NOMO-1 (cell line): ENCODE results near the gene NDE1.

Experiments
- DNase-seq, 2 experiments: peaks; one replicate each; lab custom pipeline; 2025; ENCODE audit not compliant: unreplicated experiment in 2 of 2; lab: John Stamatoyannopoulos, UW

NDE1 gene

DNA sequence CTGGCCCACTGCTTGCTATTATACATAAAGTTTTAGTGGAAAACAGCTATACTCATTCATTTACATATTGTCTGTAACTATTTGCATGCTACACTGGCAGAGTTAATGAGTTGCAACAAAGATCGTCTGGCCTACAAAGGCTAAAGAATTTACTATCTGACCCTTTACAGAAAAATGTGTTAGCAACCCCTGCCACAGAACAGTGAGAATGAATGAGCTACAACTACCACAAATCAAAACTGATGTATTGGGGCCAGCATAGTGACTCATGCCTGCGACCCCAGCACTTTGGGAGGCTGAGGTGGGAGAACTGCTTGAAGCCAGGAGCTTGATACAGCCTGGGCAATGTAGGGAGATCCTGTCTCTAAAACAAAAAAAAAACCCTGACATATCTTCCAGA is 114.1 kb downstream of the NDE1 start:
- no peak for DNase-seq

DNA sequence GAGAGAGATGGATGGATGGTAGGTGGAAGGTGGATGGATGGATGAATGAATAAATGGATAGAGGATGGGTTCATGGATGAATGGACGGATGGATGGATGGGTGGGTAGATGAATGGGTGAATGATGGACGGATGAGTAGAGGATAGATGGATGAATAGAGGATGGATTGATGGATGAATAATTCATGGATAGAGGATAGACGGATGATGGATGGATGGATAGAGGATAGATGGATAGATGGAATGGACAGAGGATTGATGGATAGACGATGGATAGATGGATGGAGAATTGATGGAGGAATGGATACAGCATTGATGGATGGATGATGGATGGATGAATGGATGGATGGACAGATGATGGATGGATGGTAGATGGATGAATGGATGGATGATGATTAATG is 115.1 kb downstream of the NDE1 start:
- no peak for DNase-seq

DNA sequence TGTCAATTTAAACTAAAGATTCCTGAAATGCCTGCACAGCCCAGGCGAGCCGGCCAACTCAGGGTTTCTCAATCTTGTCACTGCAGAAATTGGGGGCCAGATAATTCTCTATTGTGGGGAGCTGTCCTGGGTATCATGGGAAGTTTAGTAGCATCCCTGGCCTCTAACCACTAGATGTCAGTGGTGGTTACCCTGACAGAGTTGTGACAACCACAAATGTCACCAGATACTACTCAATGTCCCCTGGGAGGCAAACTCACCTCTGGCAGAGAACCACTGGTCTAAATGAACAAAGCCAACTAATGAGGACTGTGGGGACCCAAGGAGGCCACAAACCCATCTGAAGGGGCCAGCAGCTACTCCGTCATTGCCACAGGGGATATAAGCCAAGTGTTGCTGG is 115.8 kb downstream of the NDE1 start:
- peak; percentile 11 to 72 for DNase-seq

DNA sequence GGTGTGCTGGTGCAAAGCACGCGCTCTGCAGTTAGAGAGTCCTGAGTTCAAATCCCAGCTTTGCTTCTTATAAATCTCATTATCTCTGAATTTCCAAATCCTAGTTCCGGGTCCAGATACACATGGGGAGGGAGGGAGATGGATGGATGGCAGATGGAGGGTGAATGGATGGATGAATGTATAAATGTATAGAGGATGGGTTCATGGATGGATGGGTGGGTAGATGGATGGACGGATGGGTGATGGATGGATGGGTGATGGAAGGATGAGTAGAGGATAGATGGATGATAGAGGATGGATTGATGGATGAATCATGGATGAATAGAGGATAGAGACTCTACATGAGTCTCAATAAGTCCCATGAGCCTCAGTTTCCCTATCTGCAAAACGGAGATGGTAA is 116.9 kb downstream of the NDE1 start:
- no peak for DNase-seq

DNA sequence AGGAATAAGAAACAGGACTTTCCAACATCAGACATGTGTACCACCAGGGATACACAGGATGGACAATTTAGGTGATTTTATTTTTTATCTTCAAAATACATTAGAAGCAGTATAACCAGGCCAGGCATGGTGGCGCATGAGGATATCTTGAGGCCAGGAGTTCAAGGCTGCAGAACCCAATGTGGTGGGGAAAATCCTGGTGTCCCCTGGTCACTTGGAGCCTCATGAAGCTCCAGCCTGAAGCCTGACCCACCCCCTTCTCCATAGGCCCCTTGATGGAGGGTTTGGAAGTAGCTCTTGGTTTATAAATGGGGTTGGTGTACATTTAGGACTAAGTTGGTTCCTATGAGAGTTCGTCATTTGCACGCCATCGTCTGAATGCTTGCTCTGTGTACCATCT is 118.2 kb downstream of the NDE1 start:
- no peak for DNase-seq

DNA sequence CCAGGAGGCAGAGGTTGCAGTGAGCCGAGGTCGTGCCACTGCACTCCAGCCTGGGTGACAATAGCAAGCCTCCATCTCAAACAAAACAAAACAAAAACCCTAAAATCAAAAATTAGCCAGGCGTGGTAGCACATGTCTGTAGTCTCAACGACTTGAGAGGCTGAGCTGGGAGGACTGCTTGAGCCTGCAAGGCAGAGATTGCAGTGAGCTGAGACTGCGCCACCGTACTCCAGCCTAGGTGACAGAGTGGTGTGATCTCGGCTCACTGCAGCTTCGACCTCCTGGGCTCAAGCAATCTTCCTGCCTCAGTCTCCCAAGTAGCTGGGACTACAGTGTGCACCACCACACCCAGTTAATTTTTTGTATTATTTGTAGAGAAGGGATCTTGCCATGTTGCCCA is 119.2 kb downstream of the NDE1 start:
- no peak for DNase-seq

DNA sequence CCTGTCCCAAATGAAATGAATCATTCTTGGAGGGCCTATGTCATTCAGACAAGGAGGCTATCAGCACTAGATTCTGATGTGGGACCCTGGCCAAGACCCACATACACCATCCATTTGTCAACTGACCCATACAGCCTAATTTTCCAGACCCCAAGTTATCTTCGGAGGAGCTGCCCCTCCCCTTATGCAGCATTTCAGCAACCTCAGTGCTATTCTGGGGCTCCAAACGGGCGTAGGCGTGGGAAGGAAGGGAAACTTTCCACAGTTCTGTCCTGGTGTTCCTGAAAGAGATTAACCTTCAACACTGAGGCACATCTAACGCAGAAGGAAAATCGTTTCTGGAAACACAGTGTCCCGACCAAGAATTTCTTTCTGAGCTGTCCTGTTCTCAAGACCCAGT is 120.1 kb downstream of the NDE1 start:
- DNase-seq: no peak

DNA sequence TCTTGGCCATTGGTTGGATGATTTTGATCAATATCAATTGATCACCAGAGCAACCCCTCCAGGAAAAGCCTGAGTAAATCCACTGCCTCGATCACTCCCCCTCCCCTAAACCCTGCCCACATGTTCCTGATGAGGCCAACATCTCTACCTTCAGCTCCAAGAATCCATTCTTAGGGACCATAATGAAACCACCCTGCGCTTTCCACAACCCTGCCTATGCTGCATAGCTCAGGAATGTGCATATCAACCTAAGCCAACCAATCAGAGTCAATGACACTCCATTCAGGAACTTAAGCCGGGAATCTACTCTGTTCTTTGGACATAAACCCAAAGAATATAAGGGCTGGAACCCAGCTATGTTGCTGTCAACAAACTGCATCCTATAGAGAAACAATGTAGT is 120.5 kb downstream of the NDE1 start:
- DNase-seq: no peak

DNA sequence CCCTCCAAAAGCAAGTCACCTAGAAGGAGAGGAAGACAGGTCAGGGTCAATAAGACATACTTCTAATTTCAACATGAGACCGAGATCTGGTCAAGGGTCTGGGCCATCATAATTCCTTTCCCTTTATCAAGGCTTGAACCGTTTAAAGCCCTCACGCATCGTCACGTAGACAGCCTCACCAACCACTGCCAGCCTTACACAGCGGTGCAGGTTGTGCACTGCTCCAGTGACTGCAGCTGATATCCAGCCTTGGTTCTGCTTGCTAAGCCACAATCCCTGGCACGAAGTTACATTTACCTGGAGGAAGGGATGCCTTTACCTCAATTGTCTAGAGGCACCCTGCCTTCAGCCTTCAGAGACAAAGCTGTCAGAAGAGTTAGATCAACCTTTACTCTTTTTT is 121.6 kb downstream of the NDE1 start:
- no peak for DNase-seq

DNA sequence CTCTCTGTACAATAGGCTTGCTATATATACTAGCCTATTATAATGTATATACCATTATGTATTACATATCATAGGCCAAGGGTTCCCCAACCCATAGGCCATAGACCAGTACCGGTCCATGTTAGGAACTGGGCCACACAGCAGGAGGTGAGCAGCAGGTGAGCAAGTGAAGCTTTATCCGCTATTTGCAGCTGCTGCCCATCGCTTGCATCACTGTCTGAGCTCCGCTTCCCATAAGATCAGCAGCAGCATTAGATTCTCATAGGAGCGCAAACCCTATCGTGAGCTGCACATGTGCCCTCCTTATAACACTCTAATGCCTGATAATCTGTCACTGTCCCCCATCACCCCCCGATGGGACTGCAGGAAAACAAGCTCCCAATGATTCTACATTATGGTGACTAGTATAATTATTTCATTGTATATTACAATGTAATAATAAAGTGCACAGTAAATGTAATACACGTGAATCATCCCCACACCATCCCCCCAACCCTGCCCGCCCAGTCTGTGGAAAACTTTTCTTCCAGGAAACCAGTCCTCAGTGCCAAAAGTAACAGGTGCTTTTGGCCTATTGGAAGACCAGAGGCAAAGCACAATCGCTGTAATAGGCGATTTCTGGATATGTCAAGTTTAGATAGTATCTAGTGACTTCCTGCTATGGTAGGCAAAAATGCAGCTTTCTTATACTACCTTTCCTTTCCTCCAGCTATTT is 122.7 kb downstream of the NDE1 start:
- no peak for DNase-seq

DNA sequence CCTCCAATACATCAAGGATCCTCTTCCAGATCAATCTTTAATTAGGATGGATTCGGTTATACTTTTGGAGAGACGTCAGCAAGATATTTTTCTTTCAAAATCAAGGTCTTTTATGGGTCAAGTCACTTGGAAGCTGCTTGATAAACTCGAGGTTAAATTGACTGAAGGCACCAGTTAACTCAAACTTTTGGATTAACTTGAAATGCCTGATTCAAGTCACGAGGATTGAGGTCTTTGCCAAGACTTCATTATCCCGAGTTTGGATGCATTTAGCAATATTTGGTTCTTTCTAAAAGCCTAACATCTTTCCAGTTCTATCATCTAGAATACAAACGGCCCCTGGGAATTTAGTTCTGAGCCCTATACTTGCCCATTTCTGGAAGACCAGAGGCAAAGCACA is 123.9 kb downstream of the NDE1 start:
- DNase-seq: no peak

DNA sequence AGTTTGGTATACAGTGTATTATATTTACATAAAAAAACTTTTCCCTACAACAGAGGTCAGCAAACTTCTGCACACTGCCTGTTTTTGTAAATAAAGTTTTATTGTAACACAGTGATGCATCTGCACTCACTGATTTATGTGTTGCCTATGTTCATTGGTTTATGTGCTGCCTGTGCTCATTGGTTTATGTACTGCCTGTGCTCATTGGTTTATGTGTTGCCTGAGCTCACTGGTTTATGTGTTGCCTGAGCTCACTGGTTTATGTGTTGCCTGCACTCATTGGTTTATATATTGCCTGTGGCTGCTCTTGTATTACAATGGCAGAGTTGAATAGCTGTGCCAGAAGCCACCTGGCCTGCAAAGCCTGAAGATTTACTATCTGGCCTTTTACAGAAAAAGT is 125.2 kb downstream of the NDE1 start:
- no peak for DNase-seq

DNA sequence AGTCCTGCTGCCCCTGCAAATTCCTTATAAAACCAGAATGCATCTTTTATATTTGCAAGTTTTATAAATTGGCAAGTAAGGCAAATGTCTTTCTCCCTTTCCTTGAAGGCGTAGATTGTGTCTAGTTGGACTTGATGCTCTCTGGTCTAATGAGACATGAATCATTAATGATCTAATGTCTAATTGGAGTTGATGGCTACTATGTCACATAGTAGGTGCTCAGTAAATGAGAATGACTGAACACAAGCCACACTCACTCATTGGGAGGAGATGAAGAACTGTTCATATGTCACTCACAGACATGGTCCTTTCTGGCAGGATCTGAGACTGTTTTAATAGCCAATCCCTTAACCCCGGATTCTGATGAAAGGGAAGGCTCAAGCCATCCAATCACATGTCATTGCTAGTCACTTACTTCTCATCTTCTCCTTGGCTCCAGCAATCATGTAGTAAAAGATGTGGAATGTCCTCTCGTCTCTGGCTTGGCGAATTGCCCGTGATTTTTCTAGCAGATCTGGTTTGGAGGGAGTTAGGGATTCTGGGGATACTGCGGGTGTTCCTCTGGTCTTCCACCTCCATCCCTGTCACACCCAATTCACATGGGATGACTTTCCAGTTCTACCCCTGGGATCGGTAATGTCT is 125.7 kb downstream of the NDE1 start:
- DNase-seq: no peak
